GM12878 (cell line): ENCODE data around the gene ABHD14A. TPM values are rescaled to one million over a fixed set of nuclear protein-coding genes. Genes with fewer than 3 reads are reported as not detected.
A peak's percentile ranks its signal among the peaks of the same experiment; 100 is the strongest.
"Not testable (repeated sequence)": the region's sequence is repeated elsewhere in the genome, so short reads cannot be mapped to it uniquely, and the experiment has no call there.

Source experiments
- ATAC-seq: fragments of 200-7000 bp; cut with Tn5 transposase; 3 replicates; pipeline ENCODE4 v1.9.1; 2020; ENCODE audit warnings: mild to moderate bottlenecking, moderate library complexity
- BruUV-seq: library from RNA; stranded (reverse); fragments of 400-500 nt; replicated peaks from 2 replicates; lab custom pipeline; 2021; lab: Mats Ljungman, UMichigan
- CTCF ChIA-PET: fragments of 300-600 bp; sonication (Branson Sonifier 250); formaldehyde crosslinking; extraction: SDS; loops from one replicate; lab custom pipeline; 2021; ENCODE audit warnings: inconsistent platforms; lab: Yijun Ruan, JAX
- POLR2A ChIA-PET: fragments of 350-600 bp; formaldehyde crosslinking; extraction: SDS; loops from one replicate; lab custom pipeline; 2021; ENCODE audit warnings: inconsistent platforms; lab: Charles Lee
- RAD21 ChIA-PET: fragments of 300-600 bp; sonication (Branson Sonifier 250); formaldehyde crosslinking; loops from one replicate; lab custom pipeline; 2023; ENCODE audit warnings: antibody characterized with exemption; ENCODE audit not compliant: unreplicated experiment; lab: Charles Lee
- SMC1A ChIA-PET: fragments of 300-600 bp; sonication (Branson Sonifier 250); formaldehyde crosslinking; loops from one replicate; lab custom pipeline; 2023; ENCODE audit not compliant: unreplicated experiment, uncharacterized antibody; lab: Charles Lee
- DNase-seq: peaks from one replicate; pipeline ENCODE4 v3.0.0-alpha.2; 2011; ENCODE audit warnings: low read depth, low spot score
- FAIRE-seq: peaks from 3 replicates; lab custom pipeline; 2011; peaks lifted over from hg19 to GRCh38; lab: Jason Lieb, UNC
- H2AFZ ChIP-seq: 2 replicates; pipeline ENCODE4 v1.6.0; 2011; ENCODE audit warnings: low read depth, low read length, control low read depth; ENCODE audit not compliant: control insufficient read depth
- H3K27ac ChIP-seq: 2 replicates; pipeline ENCODE4 v1.5.1; 2011; ENCODE audit warnings: control low read depth; ENCODE audit not compliant: control insufficient read depth, insufficient read depth
- H3K27me3 ChIP-seq, 2 experiments: replicated peaks in 1 of 2; 2 replicates each; pipeline versions ENCODE4 v1.6.0 to v1.6.1; 2011; ENCODE audit warnings: low read length in 1 of 2; ENCODE audit not compliant: control insufficient read depth in 2 of 2, insufficient read depth in 2 of 2
- H3K36me3 ChIP-seq, 2 experiments: 2 replicates each; pipeline ENCODE4 v1.5.1; 2011; ENCODE audit warnings: low read length in 1 of 2; ENCODE audit not compliant: control insufficient read depth in 2 of 2, insufficient read depth in 2 of 2
- H3K4me1 ChIP-seq: 2 replicates; pipeline ENCODE4 v1.6.1; 2011; ENCODE audit warnings: mild to moderate bottlenecking, low read length, moderate library complexity, mixed read lengths; ENCODE audit not compliant: control insufficient read depth, insufficient read depth
- H3K4me2 ChIP-seq: 2 replicates; pipeline ENCODE4 v1.6.0; 2011; ENCODE audit warnings: control low read depth; ENCODE audit not compliant: control insufficient read depth, insufficient read depth
- H3K4me3 ChIP-seq: fragments of 200-600 bp; sonication (generic); 2 replicates; pipeline ENCODE4 v1.5.1; 2016
- H3K79me2 ChIP-seq: 2 replicates; pipeline ENCODE4 v1.6.0; 2011; ENCODE audit warnings: low read length; ENCODE audit not compliant: control insufficient read depth, insufficient read depth
- H3K9ac ChIP-seq: 2 replicates; pipeline ENCODE4 v1.8.0; 2011; ENCODE audit warnings: low read length, control low read depth, mixed read lengths; ENCODE audit not compliant: control insufficient read depth, insufficient read depth
- H3K9me3 ChIP-seq: replicated peaks from 3 replicates; pipeline ENCODE4 v1.5.1; 2011; ENCODE audit warnings: mild to moderate bottlenecking, low read length; ENCODE audit not compliant: control insufficient read depth, insufficient read depth
- H4K20me1 ChIP-seq: 2 replicates; pipeline ENCODE4 v1.6.0; 2011; ENCODE audit not compliant: control insufficient read depth, insufficient read depth
- IRF4 ChIP-seq: IDR thresholded peaks from 2 replicates; pipeline ENCODE4 v1.6.1; 2011; ENCODE audit warnings: low read depth, low read length
- POLR2A ChIP-seq: IDR thresholded peaks from 2 replicates; pipeline ENCODE4 v1.6.1; 2011; ENCODE audit warnings: low read depth, mild to moderate bottlenecking, low read length
- WGBS: methylation state at CpG from one replicate; pipeline ENCODE4 v1.1.6; 2016; ENCODE audit warnings: low lambda C conversion rate; ENCODE audit not compliant: insufficient replicate concordance, insufficient coverage; ENCODE audit errors: missing lambda C conversion rate; 5-methylcytosine and 5-hydroxymethylcytosine counted together
- in situ Hi-C: fragments of 300-500 bp; cut with MboI; formaldehyde crosslinking; loops from 9 replicates; pipeline ENCODE4 v1.14.3; 2018; ENCODE audit warnings: mixed read lengths
- intact Hi-C: fragments of 100-400 bp; cut with micrococcal nuclease; formaldehyde crosslinking; loops from one replicate; pipeline ENCODE4 v1.14.2; 2022; ENCODE audit not compliant: unreplicated experiment
- polyA plus RNA-seq, 11 experiments: library from polyadenylated mRNA; depleted of rRNA in 4 of 11; unstranded in 6 of 11; stranded (reverse) in 5 of 11; fragments of >200 nt; fragmentation: Nextera tagmentation in 4 of 11; fragmentation: Illumina TruSeq in 1 of 11; extraction: Ambion mirVana in 4 of 11; extraction: Trizol in 1 of 11; gene quantifications; 1 replicate in 1 of 11; 2 replicates in 10 of 11; pipeline versions ENCODE4 v1.2.1 to v1.2.3, GENCODE V29; 2011 to 2016; ENCODE audit warnings: inconsistent platforms in 2 of 11, missing spikeins in 2 of 11, low read depth in 1 of 11
- total RNA-seq, 4 experiments: library from RNA; depleted of rRNA in 3 of 4; stranded (reverse); fragments of >200 nt in 3 of 4; fragmentation: Illumina TruSeq in 1 of 4; extraction: Trizol in 1 of 4; gene quantifications; 2 replicates each; pipeline versions ENCODE4 v1.2.1 to v1.2.3, GENCODE V29; 2013 to 2021

Gene ABHD14A
- total and polyA plus RNA-seq, 10 of the 15 experiments (the other 5 are each of a cell fraction or from before 2014, with no cell fraction given), result 1.2 to 27.0 (median 7.9) TPM

DNA sequence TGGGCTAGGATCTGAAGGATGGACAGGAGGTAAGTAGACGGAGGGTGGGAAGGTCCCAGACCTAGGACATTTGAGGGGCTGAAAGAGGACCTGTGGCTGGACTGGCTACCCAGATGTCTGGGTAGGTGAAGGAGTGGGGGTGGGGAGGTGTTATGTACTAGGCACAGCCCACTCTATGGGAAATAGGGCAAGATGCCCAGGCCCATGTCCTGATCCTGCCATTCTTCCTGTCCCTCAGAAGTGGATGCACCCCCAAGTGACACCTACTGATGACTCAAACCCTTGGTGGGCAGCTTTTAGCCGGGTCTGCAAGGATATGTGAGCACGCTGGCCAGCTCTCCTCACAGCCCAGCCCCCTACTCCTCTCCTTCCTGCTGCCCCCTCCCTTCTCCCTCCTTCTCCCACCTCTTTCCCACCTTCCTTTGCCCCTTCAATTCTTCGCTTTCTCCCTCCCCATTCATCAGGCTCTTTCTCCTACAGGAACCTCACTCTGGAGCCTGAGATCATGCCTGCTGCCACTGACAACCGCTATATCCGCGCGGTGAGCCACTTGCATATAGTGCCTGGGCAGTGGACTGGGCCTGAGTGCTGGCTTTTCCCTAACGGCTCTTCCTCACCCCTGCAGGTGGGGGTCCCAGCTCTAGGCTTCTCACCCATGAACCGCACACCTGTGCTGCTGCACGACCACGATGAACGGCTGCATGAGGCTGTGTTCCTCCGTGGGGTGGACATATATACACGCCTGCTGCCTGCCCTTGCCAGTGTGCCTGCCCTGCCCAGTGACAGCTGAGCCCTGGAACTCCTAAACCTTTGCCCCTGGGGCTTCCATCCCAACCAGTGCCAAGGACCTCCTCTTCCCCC lies 13.7 kb downstream of the ABHD14A start:
- peaks cover 12% of the 10 kb centered on the region for H3K79me2 ChIP-seq
- BruUV-seq, result no TSS peak
- H3K4me1 ChIP-seq, result peaks cover 3% of the 10 kb centered on the region
- DNase-seq (no peak), FAIRE-seq (no peak), ATAC-seq (no peak)
- CTCF ChIA-PET, result no interaction called here
- no peak overlapping the region for H2AFZ ChIP-seq
- H3K4me2 ChIP-seq, result no peak overlapping the region
- TF ChIP-seq POLR2A, result 0 out of 2 replicates have a peak, but pooled peaks have one; percentile 27
- TF ChIP-seq IRF4, result no peak
- H3K27ac ChIP-seq, result no peak overlapping the region
- H3K9ac ChIP-seq, result no peak overlapping the region
- peaks cover 5 to 7% of the 10 kb centered on the region in 2 experiments; a peak in 3 of 4 replicates for H3K36me3 ChIP-seq
- POLR2A ChIA-PET, result no interaction called here
- RAD21 ChIA-PET, result no interaction called here
- intact Hi-C loops (no loop called here), in situ Hi-C loops (no loop called here)
- no peak overlapping the region for H3K4me3 ChIP-seq
- SMC1A ChIA-PET, result no interaction called here
- H3K9me3 ChIP-seq, result no peaks in the 10 kb centered on the region
- 63% methylated on average over 15 of the region's 15 CpGs for WGBS
- no peaks in the 10 kb centered on the region for H3K27me3 ChIP-seq
- H4K20me1 ChIP-seq, result 0 out of 2 replicates have a peak, but pooled peaks cover 6% of the 10 kb centered on the region

DNA sequence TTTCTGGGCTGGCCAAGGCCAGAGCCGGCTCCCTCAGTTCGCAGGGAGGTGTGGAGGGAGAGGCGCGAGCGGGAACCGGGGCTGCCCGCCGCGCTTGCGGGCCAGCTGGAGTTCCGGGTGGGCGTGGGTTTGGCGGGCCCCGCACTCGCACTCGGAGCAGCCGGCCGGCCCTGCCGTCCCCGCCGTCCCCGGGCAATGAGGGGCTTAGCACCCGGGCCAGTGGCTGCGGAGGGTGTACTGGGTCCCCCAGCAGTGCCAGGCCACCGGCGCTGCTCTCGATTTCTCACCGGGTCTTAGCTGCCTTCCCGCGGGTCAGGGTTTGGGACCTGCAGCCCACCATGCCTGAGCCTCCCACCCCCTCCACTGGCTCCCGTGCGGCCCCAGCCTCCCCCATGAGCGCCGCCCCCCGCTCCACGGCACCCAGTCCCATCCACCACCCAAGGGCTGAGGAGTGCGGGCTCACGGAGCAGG lies 15.7 kb downstream of the ABHD14A start:
- WGBS, result 94% methylated on average over 34 of the region's 38 CpGs
- DNase-seq, FAIRE-seq, H3K4me2 ChIP-seq, H3K4me3 ChIP-seq, BruUV-seq, H3K27ac ChIP-seq, in situ Hi-C loops, SMC1A ChIA-PET, H2AFZ ChIP-seq, intact Hi-C loops, ATAC-seq, H3K27me3 ChIP-seq, H3K9me3 ChIP-seq, H3K4me1 ChIP-seq, H4K20me1 ChIP-seq, H3K9ac ChIP-seq: not testable (repeated sequence)
- RAD21 ChIA-PET, result interaction anchor here (0.6 kb wide), 1 partner anchor 17 kb away, joined by 3 read pairs; the partner anchor contains the start of gene ABHD14B
- Histone ChIP-seq H3K79me2 (peaks cover 30% of the 10 kb centered on the region), H3K36me3 (peaks cover 14 to 16% of the 10 kb centered on the region in 2 experiments)
- POLR2A ChIA-PET, result interaction anchor here (1.0 kb wide), 1 partner anchor 8 kb away, joined by 3 read pairs; no protein-coding TSS in a partner anchor
- CTCF ChIA-PET, result interaction anchor here (1.4 kb wide), 2 partner anchors 11 to 48 kb away, joined by 5 to 6 read pairs; partner anchors contain the start of gene PARP3
